WTC11 (cell line): ENCODE measurements around the gene FAM120AOS. TPM values are rescaled to one million over a fixed set of nuclear protein-coding genes. Genes with fewer than 3 reads are reported as not detected.

Experiments
- ATAC-seq: fragments of 200-7000 bp; cut with Tn5 transposase; 2 replicates; pipeline ENCODE4 v1.10.0; 2021; ENCODE audit warnings: mild to moderate bottlenecking, moderate library complexity
- CTCF ChIA-PET: fragments of 300-600 bp; sonication (Branson Sonifier 250); formaldehyde crosslinking; loops from one replicate; lab custom pipeline; 2021; ENCODE audit warnings: antibody characterized with exemption; lab: Charles Lee
- POLR2A ChIA-PET: fragments of 350-600 bp; sonication (Branson Sonifier 250); formaldehyde crosslinking; loops from one replicate; lab custom pipeline; 2021; ENCODE audit warnings: antibody characterized with exemption; lab: Charles Lee
- DNase-seq: peaks from one replicate; pipeline ENCODE4 v3.0.0; 2021; ENCODE audit warnings: low spot score
- H3K27ac Mint-ChIP-seq: 2 replicates; pipeline ENCODE4 v1.8.0; 2021; ENCODE audit warnings: mixed read lengths
- H3K27me3 Mint-ChIP-seq: 2 replicates; pipeline ENCODE4 v1.8.0; 2021; ENCODE audit warnings: low read depth, mild to moderate bottlenecking, moderate library complexity, mixed read lengths
- H3K36me3 Mint-ChIP-seq: 2 replicates; pipeline ENCODE4 v1.8.0; 2021; ENCODE audit warnings: mixed read lengths
- H3K4me1 Mint-ChIP-seq: 2 replicates; pipeline ENCODE4 v1.8.0; 2022; ENCODE audit warnings: mixed read lengths
- H3K4me3 Mint-ChIP-seq: 2 replicates; pipeline ENCODE4 v1.8.0; 2021; ENCODE audit warnings: mild to moderate bottlenecking, moderate library complexity, mixed read lengths
- H3K9me3 Mint-ChIP-seq: 2 replicates; pipeline ENCODE4 v1.8.0; 2021; ENCODE audit warnings: mixed read lengths
- ATF1 ChIP-seq: sonication (generic); formaldehyde crosslinking; IDR thresholded peaks from 2 replicates; pipeline ENCODE4 v1.8.1; 2023; ENCODE audit warnings: mild to moderate bottlenecking, moderate library complexity, missing genetic modification reagents
- EMX1 ChIP-seq: fragments of 250-450 bp; sonication (Bioruptor Pico); IDR thresholded peaks from 2 replicates; pipeline ENCODE4 v1.8.0; 2021; ENCODE audit warnings: mild to moderate bottlenecking
- GTF2I ChIP-seq: fragments of 250-450 bp; sonication (Bioruptor Pico); conservative IDR thresholded peaks from 2 replicates; pipeline ENCODE4 v1.4.0; 2021; ENCODE audit warnings: mild to moderate bottlenecking
- HMGA2 ChIP-seq: fragments of 250-450 bp; sonication (Bioruptor Pico); IDR thresholded peaks from 2 replicates; pipeline ENCODE4 v1.4.0; 2021; ENCODE audit warnings: mild to moderate bottlenecking, moderate library complexity
- JAZF1 ChIP-seq: fragments of 250-450 bp; sonication (Bioruptor Pico); IDR thresholded peaks from 2 replicates; pipeline ENCODE4 v1.9.0; 2021; ENCODE audit warnings: moderate library complexity, mild to moderate bottlenecking, inconsistent platforms
- MYBL2 ChIP-seq: sonication (generic); formaldehyde crosslinking; IDR thresholded peaks from 2 replicates; pipeline ENCODE4 v1.8.1; 2023; ENCODE audit warnings: mild to moderate bottlenecking, moderate library complexity, missing genetic modification reagents
- NFATC4 ChIP-seq: fragments of 250-450 bp; sonication (Bioruptor Pico); IDR thresholded peaks from 2 replicates; pipeline ENCODE4 v1.9.0; 2021; ENCODE audit warnings: mild to moderate bottlenecking
- NR3C1 ChIP-seq: sonication (generic); formaldehyde crosslinking; conservative IDR thresholded peaks from 2 replicates; pipeline ENCODE4 v1.8.1; 2023; ENCODE audit warnings: low read depth, mild to moderate bottlenecking, missing genetic modification reagents
- RORB ChIP-seq: fragments of 250-450 bp; sonication (Bioruptor Pico); IDR thresholded peaks from 2 replicates; pipeline ENCODE4 v1.9.0; 2021; ENCODE audit warnings: mild to moderate bottlenecking
- TEAD4 ChIP-seq: sonication (generic); formaldehyde crosslinking; IDR thresholded peaks from 2 replicates; pipeline ENCODE4 v1.8.0; 2022; ENCODE audit warnings: mild to moderate bottlenecking, missing genetic modification reagents
- ZNF138 ChIP-seq: sonication (generic); formaldehyde crosslinking; conservative IDR thresholded peaks from 2 replicates; pipeline ENCODE4 v1.8.1; 2022; ENCODE audit warnings: mild to moderate bottlenecking, moderate library complexity, missing genetic modification reagents
- ZNF416 ChIP-seq: fragments of 250-450 bp; sonication (Bioruptor Pico); IDR thresholded peaks from 2 replicates; pipeline ENCODE4 v1.9.0; 2021; ENCODE audit warnings: mild to moderate bottlenecking, inconsistent platforms
- total RNA-seq: library from RNA; stranded (reverse); gene quantifications from 3 replicates; pipeline ENCODE4 v1.2.3, GENCODE V29; 2021
- TF ChIP-seq, protein P1 (sequence below): fragments of 250-450 bp; sonication (Bioruptor Pico); IDR thresholded peaks from 2 replicates; pipeline ENCODE4 v1.9.0; 2021; ENCODE audit warnings: mild to moderate bottlenecking, borderline replicate concordance
- TF ChIP-seq, protein P2 (sequence below): sonication (generic); formaldehyde crosslinking; IDR thresholded peaks from 2 replicates; pipeline ENCODE4 v1.8.1; 2023; ENCODE audit warnings: mild to moderate bottlenecking, missing genetic modification reagents, moderate library complexity
- TF ChIP-seq, protein P3 (sequence below): fragments of 250-450 bp; sonication (Bioruptor Pico); IDR thresholded peaks from 2 replicates; pipeline ENCODE4 v2.1.2; 2022; ENCODE audit warnings: mild to moderate bottlenecking, moderate library complexity
- TF ChIP-seq, protein P4 (sequence below): fragments of 250-450 bp; sonication (Bioruptor Pico); IDR thresholded peaks from 2 replicates; pipeline ENCODE4 v1.9.0; 2021; ENCODE audit warnings: moderate library complexity, mild to moderate bottlenecking, inconsistent platforms, borderline replicate concordance
- TF ChIP-seq, protein P5 (sequence below): sonication (generic); formaldehyde crosslinking; IDR thresholded peaks from 2 replicates; pipeline ENCODE4 v1.8.0; 2022; ENCODE audit warnings: mild to moderate bottlenecking, missing genetic modification reagents
- TF ChIP-seq, protein P6 (sequence below): sonication (generic); formaldehyde crosslinking; IDR thresholded peaks from 2 replicates; pipeline ENCODE4 v1.8.1; 2023; ENCODE audit warnings: mild to moderate bottlenecking, missing genetic modification reagents
- TF ChIP-seq, protein P7 (sequence below): fragments of 200-600 bp; IDR thresholded peaks from 2 replicates; pipeline ENCODE4 v1.8.0; 2022; ENCODE audit warnings: antibody characterized with exemption
- TF ChIP-seq, protein P8 (sequence below): sonication (generic); formaldehyde crosslinking; IDR thresholded peaks from 2 replicates; pipeline ENCODE4 v1.8.0; 2022; ENCODE audit warnings: mild to moderate bottlenecking, missing genetic modification reagents

The FAM120AOS gene
- total RNA-seq, 1 experiment from 2014 or later = 44.4 TPM

DNA sequence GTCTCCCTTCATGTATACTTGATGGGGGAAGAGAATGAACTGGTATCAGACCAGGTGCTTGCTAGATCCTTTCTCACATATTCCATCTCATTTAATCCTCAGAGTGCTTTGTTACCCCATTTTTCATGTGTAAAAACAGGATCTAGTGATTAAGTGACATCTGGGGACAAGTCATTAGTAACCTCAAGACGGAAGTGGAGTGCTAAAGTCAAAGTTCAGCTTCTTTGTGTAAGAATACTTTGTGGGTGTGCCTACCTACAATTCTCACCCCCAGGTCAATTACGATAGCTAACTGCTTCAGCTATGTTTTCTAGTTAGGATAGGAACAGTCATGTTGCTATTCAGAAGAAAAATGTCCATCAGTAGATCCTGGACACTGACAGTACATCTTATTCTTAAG, 3.1 kb upstream of the FAM120AOS start (continued):
- TF ChIP-seq, protein P1, sequence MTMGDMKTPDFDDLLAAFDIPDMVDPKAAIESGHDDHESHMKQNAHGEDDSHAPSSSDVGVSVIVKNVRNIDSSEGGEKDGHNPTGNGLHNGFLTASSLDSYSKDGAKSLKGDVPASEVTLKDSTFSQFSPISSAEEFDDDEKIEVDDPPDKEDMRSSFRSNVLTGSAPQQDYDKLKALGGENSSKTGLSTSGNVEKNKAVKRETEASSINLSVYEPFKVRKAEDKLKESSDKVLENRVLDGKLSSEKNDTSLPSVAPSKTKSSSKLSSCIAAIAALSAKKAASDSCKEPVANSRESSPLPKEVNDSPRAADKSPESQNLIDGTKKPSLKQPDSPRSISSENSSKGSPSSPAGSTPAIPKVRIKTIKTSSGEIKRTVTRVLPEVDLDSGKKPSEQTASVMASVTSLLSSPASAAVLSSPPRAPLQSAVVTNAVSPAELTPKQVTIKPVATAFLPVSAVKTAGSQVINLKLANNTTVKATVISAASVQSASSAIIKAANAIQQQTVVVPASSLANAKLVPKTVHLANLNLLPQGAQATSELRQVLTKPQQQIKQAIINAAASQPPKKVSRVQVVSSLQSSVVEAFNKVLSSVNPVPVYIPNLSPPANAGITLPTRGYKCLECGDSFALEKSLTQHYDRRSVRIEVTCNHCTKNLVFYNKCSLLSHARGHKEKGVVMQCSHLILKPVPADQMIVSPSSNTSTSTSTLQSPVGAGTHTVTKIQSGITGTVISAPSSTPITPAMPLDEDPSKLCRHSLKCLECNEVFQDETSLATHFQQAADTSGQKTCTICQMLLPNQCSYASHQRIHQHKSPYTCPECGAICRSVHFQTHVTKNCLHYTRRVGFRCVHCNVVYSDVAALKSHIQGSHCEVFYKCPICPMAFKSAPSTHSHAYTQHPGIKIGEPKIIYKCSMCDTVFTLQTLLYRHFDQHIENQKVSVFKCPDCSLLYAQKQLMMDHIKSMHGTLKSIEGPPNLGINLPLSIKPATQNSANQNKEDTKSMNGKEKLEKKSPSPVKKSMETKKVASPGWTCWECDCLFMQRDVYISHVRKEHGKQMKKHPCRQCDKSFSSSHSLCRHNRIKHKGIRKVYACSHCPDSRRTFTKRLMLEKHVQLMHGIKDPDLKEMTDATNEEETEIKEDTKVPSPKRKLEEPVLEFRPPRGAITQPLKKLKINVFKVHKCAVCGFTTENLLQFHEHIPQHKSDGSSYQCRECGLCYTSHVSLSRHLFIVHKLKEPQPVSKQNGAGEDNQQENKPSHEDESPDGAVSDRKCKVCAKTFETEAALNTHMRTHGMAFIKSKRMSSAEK (CRISPR knock-in tag) = no peak
- TF ChIP-seq ZNF138 (CRISPR knock-in tag) (no peak), NFATC4 (no peak), GTF2I (no peak), ATF1 (CRISPR knock-in tag) (no peak), MYBL2 (CRISPR knock-in tag) (no peak), ZNF416 (CRISPR knock-in tag) (no peak)
- TF ChIP-seq, protein P2, sequence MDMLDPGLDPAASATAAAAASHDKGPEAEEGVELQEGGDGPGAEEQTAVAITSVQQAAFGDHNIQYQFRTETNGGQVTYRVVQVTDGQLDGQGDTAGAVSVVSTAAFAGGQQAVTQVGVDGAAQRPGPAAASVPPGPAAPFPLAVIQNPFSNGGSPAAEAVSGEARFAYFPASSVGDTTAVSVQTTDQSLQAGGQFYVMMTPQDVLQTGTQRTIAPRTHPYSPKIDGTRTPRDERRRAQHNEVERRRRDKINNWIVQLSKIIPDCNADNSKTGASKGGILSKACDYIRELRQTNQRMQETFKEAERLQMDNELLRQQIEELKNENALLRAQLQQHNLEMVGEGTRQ (CRISPR knock-in tag) = no peak
- TF ChIP-seq, protein P3, sequence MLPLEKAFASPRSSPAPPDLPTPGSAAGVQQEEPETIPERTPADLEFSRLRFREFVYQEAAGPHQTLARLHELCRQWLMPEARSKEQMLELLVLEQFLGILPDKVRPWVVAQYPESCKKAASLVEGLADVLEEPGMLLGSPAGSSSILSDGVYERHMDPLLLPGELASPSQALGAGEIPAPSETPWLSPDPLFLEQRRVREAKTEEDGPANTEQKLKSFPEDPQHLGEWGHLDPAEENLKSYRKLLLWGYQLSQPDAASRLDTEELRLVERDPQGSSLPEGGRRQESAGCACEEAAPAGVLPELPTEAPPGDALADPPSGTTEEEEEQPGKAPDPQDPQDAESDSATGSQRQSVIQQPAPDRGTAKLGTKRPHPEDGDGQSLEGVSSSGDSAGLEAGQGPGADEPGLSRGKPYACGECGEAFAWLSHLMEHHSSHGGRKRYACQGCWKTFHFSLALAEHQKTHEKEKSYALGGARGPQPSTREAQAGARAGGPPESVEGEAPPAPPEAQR = no peak
- TF ChIP-seq, protein P4, sequence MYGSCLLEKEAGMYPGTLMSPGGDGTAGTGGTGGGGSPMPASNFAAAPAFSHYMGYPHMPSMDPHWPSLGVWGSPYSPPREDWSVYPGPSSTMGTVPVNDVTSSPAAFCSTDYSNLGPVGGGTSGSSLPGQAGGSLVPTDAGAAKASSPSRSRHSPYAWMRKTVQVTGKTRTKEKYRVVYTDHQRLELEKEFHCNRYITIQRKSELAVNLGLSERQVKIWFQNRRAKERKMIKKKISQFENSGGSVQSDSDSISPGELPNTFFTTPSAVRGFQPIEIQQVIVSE (CRISPR knock-in tag) = no peak
- TF ChIP-seq, protein P5, sequence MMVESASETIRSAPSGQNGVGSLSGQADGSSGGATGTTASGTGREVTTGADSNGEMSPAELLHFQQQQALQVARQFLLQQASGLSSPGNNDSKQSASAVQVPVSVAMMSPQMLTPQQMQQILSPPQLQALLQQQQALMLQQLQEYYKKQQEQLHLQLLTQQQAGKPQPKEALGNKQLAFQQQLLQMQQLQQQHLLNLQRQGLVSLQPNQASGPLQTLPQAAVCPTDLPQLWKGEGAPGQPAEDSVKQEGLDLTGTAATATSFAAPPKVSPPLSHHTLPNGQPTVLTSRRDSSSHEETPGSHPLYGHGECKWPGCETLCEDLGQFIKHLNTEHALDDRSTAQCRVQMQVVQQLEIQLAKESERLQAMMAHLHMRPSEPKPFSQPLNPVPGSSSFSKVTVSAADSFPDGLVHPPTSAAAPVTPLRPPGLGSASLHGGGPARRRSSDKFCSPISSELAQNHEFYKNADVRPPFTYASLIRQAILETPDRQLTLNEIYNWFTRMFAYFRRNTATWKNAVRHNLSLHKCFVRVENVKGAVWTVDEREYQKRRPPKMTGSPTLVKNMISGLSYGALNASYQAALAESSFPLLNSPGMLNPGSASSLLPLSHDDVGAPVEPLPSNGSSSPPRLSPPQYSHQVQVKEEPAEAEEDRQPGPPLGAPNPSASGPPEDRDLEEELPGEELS (CRISPR knock-in tag) = no peak

DNA sequence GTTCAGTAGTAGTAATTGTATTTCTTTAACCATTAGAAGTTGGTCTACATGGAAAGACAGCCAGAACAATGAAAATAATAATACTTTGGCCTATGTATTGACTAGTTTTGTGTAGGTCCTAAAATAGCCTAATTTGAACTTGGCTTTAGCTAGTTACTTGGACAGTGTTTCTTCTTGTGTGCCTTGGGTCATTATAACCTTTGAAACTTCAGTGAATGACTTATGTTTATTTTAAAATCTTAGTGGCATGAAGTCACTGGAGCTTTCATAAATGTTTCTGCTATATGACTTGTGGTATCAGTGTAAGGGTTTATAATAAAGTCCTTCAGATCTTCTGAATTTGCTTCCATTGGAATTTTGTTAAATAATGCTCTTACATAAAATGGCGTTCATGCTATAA, 2.6 kb upstream of the FAM120AOS start:
- ChIA-PET CTCF (interaction anchor here (0.8 kb wide), 1 partner anchor 137 kb away, joined by 3 read pairs; no protein-coding TSS in a partner anchor), POLR2A (no interaction called here)
- Mint-ChIP-seq H3K36me3 (peaks cover 2% of the 10 kb centered on the region; the same call in 1 of the 2 replicates), H3K9me3 (no peaks in the 10 kb centered on the region), H3K4me3 (no peak overlapping the region), H3K27ac (peak overlapping the region; percentile 29; the same call in 1 of the 2 replicates), H3K4me1 (peaks cover 64% of the 10 kb centered on the region), H3K27me3 (no peaks in the 10 kb centered on the region)
- TF ChIP-seq, protein P6, sequence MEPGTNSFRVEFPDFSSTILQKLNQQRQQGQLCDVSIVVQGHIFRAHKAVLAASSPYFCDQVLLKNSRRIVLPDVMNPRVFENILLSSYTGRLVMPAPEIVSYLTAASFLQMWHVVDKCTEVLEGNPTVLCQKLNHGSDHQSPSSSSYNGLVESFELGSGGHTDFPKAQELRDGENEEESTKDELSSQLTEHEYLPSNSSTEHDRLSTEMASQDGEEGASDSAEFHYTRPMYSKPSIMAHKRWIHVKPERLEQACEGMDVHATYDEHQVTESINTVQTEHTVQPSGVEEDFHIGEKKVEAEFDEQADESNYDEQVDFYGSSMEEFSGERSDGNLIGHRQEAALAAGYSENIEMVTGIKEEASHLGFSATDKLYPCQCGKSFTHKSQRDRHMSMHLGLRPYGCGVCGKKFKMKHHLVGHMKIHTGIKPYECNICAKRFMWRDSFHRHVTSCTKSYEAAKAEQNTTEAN (CRISPR knock-in tag) = no peak
- DNase-seq (no peak), ATAC-seq (no peak)

DNA sequence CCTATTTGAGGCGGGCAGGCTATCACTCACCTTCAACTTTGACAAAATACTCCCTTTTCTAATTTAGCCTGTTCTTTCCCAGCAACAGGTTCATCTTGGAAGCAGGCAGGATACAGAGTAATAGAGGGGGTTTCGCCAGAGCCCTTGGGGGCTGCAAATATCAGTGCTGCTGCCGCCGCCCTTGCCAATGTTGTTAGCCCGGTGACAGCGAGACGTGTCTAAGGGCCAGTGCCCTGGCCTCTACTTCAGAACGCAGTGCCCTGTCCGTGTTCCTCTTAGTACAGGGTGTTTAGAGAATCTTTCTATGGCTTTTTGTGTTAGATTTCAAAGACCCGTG, 703 bp downstream of the FAM120AOS start:
- Mint-ChIP-seq H3K4me1 (peaks cover 39% of the 10 kb centered on the region), H3K9me3 (no peaks in the 10 kb centered on the region), H3K27ac (peak overlapping the region; percentile 81), H3K27me3 (no peaks in the 10 kb centered on the region), H3K36me3 (peaks cover 24% of the 10 kb centered on the region), H3K4me3 (peak overlapping the region; percentile 90)
- ChIA-PET POLR2A (interaction anchor here (1.2 kb wide), 1 partner anchor 108 kb away, joined by 4 read pairs; no protein-coding TSS in a partner anchor), CTCF (interaction anchor here (1.2 to 1.6 kb wide), 2 partner anchors 12 to 73 kb away, joined by 5 to 7 read pairs; no protein-coding TSS in a partner anchor)
- no peak for DNase-seq
- no peak for ATAC-seq
- TF ChIP-seq HMGA2 = no peak
- TF ChIP-seq, protein P7, sequence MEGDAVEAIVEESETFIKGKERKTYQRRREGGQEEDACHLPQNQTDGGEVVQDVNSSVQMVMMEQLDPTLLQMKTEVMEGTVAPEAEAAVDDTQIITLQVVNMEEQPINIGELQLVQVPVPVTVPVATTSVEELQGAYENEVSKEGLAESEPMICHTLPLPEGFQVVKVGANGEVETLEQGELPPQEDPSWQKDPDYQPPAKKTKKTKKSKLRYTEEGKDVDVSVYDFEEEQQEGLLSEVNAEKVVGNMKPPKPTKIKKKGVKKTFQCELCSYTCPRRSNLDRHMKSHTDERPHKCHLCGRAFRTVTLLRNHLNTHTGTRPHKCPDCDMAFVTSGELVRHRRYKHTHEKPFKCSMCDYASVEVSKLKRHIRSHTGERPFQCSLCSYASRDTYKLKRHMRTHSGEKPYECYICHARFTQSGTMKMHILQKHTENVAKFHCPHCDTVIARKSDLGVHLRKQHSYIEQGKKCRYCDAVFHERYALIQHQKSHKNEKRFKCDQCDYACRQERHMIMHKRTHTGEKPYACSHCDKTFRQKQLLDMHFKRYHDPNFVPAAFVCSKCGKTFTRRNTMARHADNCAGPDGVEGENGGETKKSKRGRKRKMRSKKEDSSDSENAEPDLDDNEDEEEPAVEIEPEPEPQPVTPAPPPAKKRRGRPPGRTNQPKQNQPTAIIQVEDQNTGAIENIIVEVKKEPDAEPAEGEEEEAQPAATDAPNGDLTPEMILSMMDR = no peak
- TF ChIP-seq, protein P4 (CRISPR knock-in tag) = no peak
- TF ChIP-seq, protein P8, sequence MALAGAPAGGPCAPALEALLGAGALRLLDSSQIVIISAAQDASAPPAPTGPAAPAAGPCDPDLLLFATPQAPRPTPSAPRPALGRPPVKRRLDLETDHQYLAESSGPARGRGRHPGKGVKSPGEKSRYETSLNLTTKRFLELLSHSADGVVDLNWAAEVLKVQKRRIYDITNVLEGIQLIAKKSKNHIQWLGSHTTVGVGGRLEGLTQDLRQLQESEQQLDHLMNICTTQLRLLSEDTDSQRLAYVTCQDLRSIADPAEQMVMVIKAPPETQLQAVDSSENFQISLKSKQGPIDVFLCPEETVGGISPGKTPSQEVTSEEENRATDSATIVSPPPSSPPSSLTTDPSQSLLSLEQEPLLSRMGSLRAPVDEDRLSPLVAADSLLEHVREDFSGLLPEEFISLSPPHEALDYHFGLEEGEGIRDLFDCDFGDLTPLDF = no peak
- no peak for TF ChIP-seq RORB
- TF ChIP-seq NR3C1 = no peak
- TF ChIP-seq TEAD4 (CRISPR knock-in tag) = no peak
- no peak for TF ChIP-seq JAZF1 (CRISPR knock-in tag)
- TF ChIP-seq EMX1 (CRISPR knock-in tag) = no peak
